Panc1 (cell line): Measurements from ENCODE around the gene ZC3H13. TPM values are rescaled to one million over a fixed set of nuclear protein-coding genes. Genes with fewer than 3 reads are reported as not detected.

ENCODE experiments used
- ATAC-seq: fragments of 200-7000 bp; cut with Tn5 transposase; 2 replicates; pipeline ENCODE4 v1.9.1; 2020; ENCODE audit warnings: mild to moderate bottlenecking, moderate library complexity
- BruUV-seq: library from RNA; stranded (reverse); fragments of 400-500 nt; replicated peaks from 2 replicates; lab custom pipeline; 2021; lab: Mats Ljungman, UMichigan
- CTCF ChIA-PET: fragments of 300-600 bp; sonication (Branson Sonifier 250); formaldehyde crosslinking; loops from one replicate; lab custom pipeline; 2022; ENCODE audit warnings: antibody characterized with exemption; lab: Charles Lee
- POLR2A ChIA-PET: fragments of 300-600 bp; sonication (Branson Sonifier 250); formaldehyde crosslinking; loops from one replicate; lab custom pipeline; 2022; ENCODE audit warnings: antibody characterized with exemption; lab: Charles Lee
- DNase-seq: peaks from one replicate; pipeline ENCODE4 v3.0.0-alpha.2; 2010; ENCODE audit warnings: low read depth, low spot score
- H3K27ac ChIP-seq: 2 replicates; pipeline ENCODE4 v1.5.1; 2011; ENCODE audit warnings: mild to moderate bottlenecking, low read length, inconsistent platforms
- H3K27me3 ChIP-seq: fragments of 200-500 bp; sonication (Bioruptor generic); 2 replicates; pipeline ENCODE4 v1.6.0; 2014; ENCODE audit warnings: low read length, inconsistent platforms; ENCODE audit not compliant: control insufficient read depth, insufficient read depth
- H3K36me3 ChIP-seq: fragments of 200-500 bp; sonication (Bioruptor generic); 2 replicates; pipeline ENCODE4 v1.5.1; 2014; ENCODE audit warnings: inconsistent platforms, mild to moderate bottlenecking, low read length, moderate library complexity; ENCODE audit not compliant: control insufficient read depth, insufficient read depth
- H3K4me1 ChIP-seq: 2 replicates; pipeline ENCODE4 v1.5.1; 2011; ENCODE audit warnings: inconsistent platforms, mild to moderate bottlenecking, low read length, moderate library complexity; ENCODE audit not compliant: control insufficient read depth, insufficient read depth
- H3K4me3 ChIP-seq, 2 experiments: 2 replicates each; pipeline ENCODE4 v1.5.1; 2011 to 2012; ENCODE audit warnings: low read depth in 2 of 2, low read length in 2 of 2, mild to moderate bottlenecking in 2 of 2, inconsistent platforms in 1 of 2, moderate library complexity in 1 of 2
- H3K9me3 ChIP-seq: fragments of 200-500 bp; sonication (Bioruptor generic); 2 replicates; pipeline ENCODE4 v1.5.1; 2014; ENCODE audit warnings: low read depth, mild to moderate bottlenecking, inconsistent platforms, low read length, moderate library complexity; ENCODE audit not compliant: control insufficient read depth, insufficient read depth
- CTCF ChIP-seq: fragments of 450-650 bp; IDR thresholded peaks from 2 replicates; pipeline ENCODE4 v1.5.1; 2017; ENCODE audit warnings: mild to moderate bottlenecking
- POLR2AphosphoS5 ChIP-seq: IDR thresholded peaks from 2 replicates; pipeline ENCODE4 v1.6.1; 2012; ENCODE audit warnings: mild to moderate bottlenecking, low read depth, low read length, moderate library complexity
- REST ChIP-seq, 2 experiments: IDR thresholded peaks; 2 replicates each; pipeline ENCODE4 v1.6.1; 2011 to 2012; ENCODE audit warnings: low read depth in 2 of 2, control low read depth in 1 of 2, low read length in 1 of 2, mild to moderate bottlenecking in 1 of 2, moderate library complexity in 1 of 2; ENCODE audit not compliant: insufficient read depth in 1 of 2
- SIN3A ChIP-seq: IDR thresholded peaks from 2 replicates; pipeline ENCODE4 v1.6.1; 2012; ENCODE audit warnings: low read depth, mild to moderate bottlenecking, low read length, moderate library complexity, borderline replicate concordance; ENCODE audit not compliant: insufficient read depth
- TCF7L2 ChIP-seq: IDR thresholded peaks from 2 replicates; pipeline ENCODE4 v1.6.1; 2011; ENCODE audit warnings: mild to moderate bottlenecking, low read depth, low read length, inconsistent platforms
- in situ Hi-C: cut with HindIII; loops from 2 replicates; pipeline ENCODE4 v1.10.0; 2016; ENCODE audit warnings: low sequenced_read_pairs, low pct_unique_long_range_greater_than_20kb
- intact Hi-C: fragments of 100-400 bp; cut with micrococcal nuclease; formaldehyde crosslinking; loops from one replicate; pipeline ENCODE4 v1.10.0; 2022; ENCODE audit not compliant: unreplicated experiment
- total RNA-seq: library from RNA; stranded (reverse); gene quantifications from one replicate; pipeline ENCODE4 v1.2.1, GENCODE V29; 2021; ENCODE audit not compliant: unreplicated experiment

ZC3H13 gene
- total RNA-seq, 1 experiment from 2014 or later: 25.3 TPM

GRCh38 chr13:46004491-46004890 lies 48.1 kb downstream of the ZC3H13 start:
- DNase-seq (no peak), ATAC-seq (no peak)
- Histone ChIP-seq H3K4me3 (no peak overlapping the region), H3K27ac (no peak overlapping the region), H3K36me3 (peaks cover 10% of the 10 kb centered on the region), H3K27me3 (no peaks in the 10 kb centered on the region), H3K9me3 (no peaks in the 10 kb centered on the region), H3K4me1 (no peaks in the 10 kb centered on the region)
- BruUV-seq: no TSS peak
- intact Hi-C loops: no loop called here
- ChIA-PET POLR2A (no interaction called here), CTCF (no interaction called here)
- in situ Hi-C loops: no loop called here
- no peak for TF ChIP-seq POLR2AphosphoS5
- TF ChIP-seq SIN3A: no peak
- no peak for TF ChIP-seq TCF7L2
- no peak for TF ChIP-seq REST (IDR thresholded peaks at IDR 0.05; ENCODE audit: insufficient read depth in 1 of 2, low read depth in 2 of 2, low read length in 1 of 2)
- TF ChIP-seq CTCF: no peak

- Histone ChIP-seq H3K4me3 (no peak overlapping the region), H3K4me1 (no peaks in the 10 kb centered on the region), H3K27ac (no peak overlapping the region), H3K9me3 (no peaks in the 10 kb centered on the region), H3K36me3 (no peaks in the 10 kb centered on the region; the same call in 1 of the 2 replicates), H3K27me3 (no peaks in the 10 kb centered on the region)
- DNase-seq: no peak
- POLR2A ChIA-PET: no interaction called here
- ATAC-seq: no peak
- in situ Hi-C loops: no loop called here
- TF ChIP-seq SIN3A (no peak), CTCF (no peak), REST (IDR thresholded peaks at IDR 0.05; ENCODE audit: insufficient read depth in 1 of 2, low read depth in 2 of 2, low read length in 1 of 2) (no peak), TCF7L2 (no peak), POLR2AphosphoS5 (no peak)
- intact Hi-C loops: no loop called here
- CTCF ChIA-PET: no interaction called here
- BruUV-seq: no TSS peak
These were observed 55.9 kb downstream of the ZC3H13 start for GRCh38 chr13:45996631-45997030.
